ENCODE results near the gene BHMT.

DNA sequence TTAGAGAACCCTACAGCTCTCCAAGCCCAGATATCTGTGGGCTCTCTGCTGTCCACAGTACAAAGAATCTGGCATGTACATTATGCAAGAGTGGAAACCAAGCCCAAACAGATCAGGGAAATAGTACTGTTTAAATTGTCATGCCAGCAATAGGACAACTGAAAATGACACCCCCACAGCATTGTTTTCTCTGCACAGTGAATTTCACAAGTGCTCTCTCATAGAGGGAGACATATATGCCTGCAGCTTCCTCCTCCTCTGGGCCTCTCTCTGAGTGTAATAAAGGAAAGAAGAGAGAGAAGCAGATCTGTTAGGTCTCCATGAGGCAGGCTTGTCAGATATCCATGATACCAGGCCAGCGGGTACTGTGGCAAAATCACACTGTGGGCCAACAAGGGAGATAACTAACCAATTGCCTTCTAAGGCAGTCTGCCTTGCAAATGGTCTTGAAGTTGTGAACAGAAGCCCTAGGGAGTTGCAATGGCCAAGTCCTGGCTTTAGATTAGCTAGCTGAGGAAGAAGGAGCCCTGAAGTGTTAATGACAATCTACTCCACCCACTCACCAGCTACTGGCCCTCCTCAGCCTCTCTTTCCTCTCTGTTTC lies 69.9 kb downstream of the BHMT start:
- no peak for TF ChIP-seq CTCF (IDR thresholded peaks at IDR 0.05)
- no peak for TF ChIP-seq POLR2A (IDR thresholded peaks at IDR 0.05)

Measured in adrenal gland (tissue), 5 donors.